ENCODE measurements around the gene DGKD.

GRCh38 chr2:233416706-233417105 is 62.4 kb downstream of the DGKD start:
- TF ChIP-seq CTCF (IDR thresholded peaks at IDR 0.05; ENCODE audit: insufficient read depth, low read length, poor library complexity, severe bottlenecking) (no peak), EZH2phosphoT487 (conservative IDR thresholded peaks at IDR 0.05; ENCODE audit: low read length) (no peak)
